OCI-M2 (cell line): Measurements from ENCODE around the gene ACTA2.

Experiments used
- DNase-seq: peaks from one replicate; lab custom pipeline; 2025; ENCODE audit not compliant: unreplicated experiment; lab: John Stamatoyannopoulos, UW

The ACTA2 gene

DNA sequence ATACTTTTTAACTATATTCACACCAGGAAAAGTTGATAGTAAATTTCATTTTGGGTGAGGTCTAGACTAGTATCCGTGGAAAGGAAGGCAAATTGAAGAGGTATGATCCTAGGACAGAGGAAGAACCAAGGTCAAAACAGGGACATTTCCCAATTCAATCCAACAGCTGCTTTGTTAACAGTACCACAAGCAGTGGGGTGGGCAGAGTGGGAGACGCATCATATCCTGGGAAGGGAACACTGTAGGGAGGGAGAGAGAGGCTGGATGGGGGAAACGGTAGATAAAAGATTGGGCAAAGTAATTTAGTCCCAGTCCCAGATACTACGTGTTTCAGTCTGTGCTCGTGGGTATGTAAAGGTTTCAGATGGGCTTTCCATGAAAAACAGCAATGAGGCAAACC lies 28.9 kb upstream of the ACTA2 start:
- DNase-seq = no peak

DNA sequence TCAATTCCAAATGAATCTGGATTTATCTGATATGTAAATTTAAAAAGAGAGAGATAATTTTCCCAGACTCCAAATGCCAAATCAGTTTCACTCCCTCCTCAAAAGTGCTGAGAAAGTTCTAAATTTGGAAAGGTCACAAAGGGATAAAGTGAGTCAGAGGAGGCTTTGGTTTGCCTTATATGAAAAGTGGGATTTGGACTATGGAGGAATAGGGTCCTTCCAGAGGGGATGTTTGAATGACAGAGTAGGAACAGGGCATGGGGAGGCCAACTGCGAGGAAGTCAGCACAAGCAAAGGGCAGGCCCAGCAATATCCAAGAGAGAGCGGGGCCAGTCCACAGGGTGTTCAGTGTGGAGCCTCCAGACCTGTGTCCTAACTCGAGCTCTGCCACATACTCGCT lies 28.2 kb upstream of the ACTA2 start:
- DNase-seq = no peak

DNA sequence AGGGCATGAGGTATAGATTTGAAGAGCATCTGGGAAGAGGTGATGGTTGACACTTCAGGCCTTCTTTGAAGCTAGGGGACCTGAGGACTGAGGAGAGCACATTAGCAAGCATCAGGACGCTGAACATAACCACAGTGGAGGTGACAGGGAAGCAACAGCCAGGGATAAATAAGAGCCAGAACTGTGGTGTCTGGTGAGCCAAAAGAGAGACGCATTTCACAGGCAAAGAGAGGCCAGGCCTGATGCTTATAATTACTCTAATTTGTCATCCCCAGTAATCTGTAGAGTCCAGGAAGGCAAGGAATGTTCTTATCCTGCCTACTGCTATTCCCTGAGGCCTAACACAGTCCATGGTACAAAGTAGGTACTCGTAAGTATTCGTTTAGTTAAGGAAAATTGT lies 27.7 kb upstream of the ACTA2 start:
- DNase-seq = no peak

DNA sequence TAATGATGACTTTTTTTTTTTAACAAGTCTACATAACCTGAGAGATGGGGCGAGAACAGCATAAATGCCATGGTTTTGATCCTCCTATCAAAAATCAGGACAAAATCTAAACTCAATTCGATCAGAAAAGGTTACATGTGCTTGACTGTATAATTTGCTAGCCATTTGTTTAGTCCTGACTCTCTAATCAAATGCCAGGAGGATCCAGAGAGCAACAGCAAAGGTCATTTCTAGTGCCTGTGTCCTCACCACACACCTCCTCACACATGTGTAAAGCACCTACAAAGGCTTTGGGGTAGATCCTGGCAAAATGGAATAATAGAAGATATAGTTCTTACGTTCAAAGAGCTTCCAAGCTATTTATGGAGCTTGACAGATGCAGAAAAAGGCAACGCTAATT lies 27.0 kb upstream of the ACTA2 start:
- no peak for DNase-seq

DNA sequence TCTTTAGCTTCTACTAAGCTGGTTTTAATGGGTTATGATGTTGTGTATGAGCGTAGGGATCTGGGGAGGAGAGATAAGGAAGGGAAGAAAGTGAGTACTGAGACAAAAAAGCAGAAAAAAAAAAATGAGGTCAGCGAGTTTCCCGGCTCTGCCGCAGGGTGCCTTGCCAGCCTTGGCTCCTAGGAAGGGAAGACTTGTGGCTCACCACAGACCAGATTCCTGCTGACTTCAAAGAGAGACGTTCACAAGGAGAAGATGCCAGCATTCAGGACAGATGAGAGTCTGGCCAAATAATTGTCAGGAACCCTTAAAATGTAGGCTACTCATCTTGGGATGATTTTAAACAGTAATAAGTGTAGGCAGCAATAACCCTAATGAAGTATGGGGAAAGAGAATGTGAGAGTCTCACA lies 26.6 kb upstream of the ACTA2 start:
- DNase-seq = peak; percentile 23

DNA sequence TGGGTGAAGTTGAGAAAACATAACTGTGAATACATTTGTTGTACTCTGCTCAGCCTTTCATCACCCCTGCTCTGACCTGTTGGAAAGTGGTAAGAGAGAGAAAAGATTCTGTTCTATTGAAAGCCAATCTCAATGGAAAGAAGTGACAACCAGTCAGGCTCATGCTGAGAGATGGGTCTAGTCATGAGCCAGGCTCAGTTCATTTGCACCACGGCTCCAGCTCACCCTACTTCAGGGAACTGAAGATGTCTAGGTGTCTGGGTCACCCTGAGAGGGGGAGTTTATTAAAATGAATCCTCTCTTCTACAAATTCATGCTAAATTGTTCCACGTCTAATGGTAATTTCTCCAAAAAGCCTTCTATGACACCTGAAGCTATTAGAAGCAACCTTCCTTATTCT lies 25.9 kb upstream of the ACTA2 start:
- no peak for DNase-seq

DNA sequence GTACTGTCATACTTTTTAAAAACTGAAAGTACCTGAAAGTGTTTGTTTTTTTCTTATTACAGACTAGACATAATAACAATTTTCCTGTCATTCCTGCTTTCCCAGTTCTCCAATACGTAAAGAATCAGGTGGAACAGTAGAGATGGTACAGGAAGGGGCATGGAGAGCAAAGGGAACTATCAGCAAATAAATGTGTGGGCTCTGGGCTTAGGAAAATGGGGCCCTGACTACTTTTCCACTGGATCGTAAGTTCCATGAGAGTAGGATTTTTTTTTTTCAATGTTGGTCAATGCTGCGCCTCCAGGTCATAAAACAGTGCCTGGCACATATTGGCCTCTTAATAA lies 22.8 kb upstream of the ACTA2 start:
- DNase-seq = no peak

DNA sequence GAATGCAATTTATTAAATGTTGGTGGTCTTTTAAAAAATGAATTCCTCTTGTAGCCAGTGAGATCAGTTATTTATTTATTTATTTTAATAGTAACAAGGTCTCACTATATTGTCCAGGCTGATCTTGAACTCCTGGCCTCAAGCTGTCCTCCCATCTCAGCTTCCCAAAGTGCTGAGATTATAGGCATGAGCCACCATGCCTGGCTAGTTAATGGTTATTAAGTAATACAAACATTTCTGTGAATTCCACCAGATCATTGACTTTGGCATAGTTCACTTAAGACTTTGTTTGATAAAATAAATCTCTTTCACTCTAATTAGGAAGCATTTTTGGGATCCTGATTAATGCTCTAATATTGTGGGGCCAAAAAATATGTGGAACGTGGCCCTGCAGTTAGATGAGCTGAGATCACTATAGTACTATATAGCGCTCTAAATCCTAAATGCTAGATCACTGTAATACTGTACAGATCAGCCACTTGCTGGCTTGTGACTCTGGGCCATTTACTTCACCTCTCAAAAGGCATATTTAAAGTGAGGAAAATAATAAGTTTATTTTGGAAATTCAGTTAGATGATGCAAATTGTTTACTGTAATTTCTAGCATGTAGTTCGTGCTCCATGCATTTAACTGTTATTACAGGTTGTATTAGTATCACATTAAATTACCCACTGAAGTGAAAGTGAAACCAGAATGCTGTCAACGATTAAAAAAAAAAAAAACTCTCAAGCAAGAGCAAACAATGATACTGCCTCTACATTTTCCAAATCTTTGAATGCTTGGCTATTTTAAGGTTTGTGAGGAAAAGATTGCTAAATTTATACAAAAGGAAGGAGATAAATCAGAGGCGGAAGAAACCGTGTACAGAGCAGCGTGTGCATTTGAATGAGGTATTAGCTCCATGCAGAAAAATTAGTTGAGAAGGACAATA lies 22.1 kb upstream of the ACTA2 start:
- DNase-seq = no peak

DNA sequence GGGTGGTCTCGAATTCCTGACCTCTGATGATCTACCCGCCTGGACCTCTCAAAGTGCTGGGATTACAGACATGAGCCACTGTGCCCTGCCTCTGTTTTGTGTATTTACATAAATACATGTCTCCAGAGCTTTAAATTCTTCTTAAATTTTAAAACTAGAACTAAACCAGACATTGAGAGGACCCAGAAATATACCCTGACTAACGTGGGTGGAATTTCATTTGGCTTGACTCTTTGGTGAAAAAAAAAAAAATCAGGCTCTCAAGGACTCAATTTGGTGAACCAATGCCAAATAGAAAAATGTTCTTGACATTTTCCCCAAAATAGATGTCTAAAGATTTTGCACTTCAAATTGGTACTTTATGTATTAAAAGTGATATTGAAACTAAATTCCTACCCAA lies 21.4 kb upstream of the ACTA2 start:
- DNase-seq = no peak

DNA sequence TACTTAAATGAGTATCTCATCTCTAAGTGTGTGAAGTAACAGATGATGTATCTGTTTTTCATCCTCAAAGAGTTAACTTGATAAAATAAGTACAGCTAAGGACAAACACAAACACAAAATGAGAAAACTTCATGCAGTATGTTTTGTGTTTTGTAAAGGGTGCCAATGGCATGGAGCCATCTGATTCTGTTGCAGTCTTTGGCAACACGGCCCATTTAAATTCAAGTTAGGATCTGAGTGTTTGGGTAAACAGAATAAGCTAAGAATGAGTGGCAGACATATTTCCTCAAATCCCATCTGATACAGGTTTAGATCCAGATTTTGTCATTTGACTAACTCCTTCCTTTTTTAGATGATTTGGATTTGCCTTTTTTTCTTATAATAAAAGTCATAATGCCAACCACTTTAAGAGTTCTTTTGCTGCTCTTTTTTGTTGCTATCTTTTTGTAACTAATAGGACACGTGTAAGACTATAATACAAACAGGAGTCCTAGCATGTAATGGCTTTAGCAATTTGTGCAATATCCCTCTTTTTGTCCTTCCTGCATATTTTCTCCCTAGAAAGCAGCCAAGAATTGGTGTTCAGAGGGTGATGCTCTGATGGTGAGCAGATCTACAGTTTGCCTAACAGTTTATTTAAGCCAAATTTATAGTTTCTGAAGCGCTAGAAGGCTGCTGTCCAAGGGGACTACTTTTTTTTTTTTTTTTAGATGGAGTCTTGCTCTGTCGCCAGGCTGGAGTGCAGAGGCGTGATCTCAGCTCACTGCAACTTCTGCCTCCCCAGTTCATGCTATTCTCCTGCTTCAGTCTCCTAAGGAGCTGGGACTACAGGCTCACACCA lies 18.9 kb upstream of the ACTA2 start:
- no peak for DNase-seq

DNA sequence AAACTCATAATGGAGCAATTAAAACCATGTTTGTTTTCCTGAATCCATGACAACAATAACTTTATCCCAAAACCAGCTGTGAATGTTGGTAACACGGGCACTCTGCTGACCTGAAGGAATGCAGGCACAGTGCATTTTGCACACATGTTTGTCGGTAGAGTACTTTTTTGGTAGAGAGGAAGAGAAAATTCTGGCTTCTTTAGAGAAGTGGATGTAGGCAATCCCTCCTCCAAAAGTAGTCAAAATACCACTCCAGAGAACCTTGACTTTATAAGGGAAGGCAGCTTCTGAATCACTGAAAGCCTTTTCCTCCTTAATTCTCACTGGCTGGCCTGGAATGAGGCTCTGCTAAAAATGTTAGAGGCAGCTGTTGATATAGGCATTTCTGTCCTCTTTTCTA lies 15.8 kb upstream of the ACTA2 start:
- no peak for DNase-seq

DNA sequence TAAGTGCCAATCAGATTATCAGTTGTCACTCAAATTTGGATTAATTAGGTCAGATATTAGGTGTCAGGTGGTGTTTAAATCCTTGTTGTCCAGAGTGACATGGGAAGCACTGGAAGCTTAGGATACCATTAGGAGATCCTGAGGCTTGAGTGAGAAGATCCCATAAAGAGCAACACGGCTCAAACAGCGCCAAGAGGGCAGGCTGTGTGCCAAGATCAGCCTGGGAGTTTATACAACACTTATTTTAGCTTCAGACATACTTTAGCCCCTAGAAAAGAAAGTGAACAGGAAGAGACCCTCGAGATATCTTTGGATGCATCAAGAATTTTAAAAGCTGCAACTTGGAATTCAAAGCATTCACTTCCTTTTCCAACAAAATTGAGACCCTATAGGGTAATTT lies 14.2 kb upstream of the ACTA2 start:
- no peak for DNase-seq

DNA sequence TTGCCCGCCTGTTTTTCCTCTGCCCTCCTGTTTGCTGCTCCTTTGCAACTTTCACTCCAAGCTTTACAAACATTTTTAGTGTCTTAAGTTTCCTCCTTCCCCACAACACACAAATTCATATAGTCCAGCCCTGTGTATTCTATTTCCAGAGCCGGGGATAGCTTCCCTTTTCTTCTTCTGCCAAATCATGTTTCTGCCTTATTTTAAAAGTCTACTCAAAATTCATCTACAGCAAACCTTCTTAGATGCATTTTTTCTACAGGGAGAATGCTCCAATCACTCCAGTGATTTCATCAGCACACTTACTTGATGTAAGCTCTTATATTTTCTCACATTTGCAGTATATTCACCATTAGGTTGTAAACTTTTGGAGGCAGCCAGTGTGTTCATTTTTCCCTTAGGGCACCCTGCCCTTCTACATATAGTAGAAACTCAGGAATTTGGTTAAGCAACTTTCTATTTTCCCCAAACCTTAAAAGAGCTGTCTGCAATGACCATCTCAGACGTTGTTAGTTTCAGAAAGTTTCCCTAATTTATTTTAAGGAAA lies 12.4 kb upstream of the ACTA2 start:
- no peak for DNase-seq

DNA sequence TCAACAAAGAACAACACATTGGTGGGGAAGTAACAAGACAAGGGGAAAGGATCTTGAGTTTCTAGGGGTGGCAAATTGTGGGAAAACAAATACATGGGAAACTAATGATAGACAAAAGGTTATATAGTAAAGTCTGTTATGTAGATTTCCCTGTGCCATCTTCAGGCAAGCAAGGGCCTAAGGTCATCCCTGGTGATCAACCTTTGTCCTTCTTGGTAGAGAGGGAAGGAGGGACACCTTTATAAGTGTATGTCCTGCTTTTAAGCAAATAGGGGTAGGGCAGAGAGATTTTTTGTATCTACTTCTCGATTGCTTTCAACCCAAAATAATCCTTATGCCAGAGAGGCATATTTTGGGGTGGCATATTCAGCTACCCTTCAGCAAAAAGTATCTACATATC lies 11.8 kb upstream of the ACTA2 start:
- no peak for DNase-seq

DNA sequence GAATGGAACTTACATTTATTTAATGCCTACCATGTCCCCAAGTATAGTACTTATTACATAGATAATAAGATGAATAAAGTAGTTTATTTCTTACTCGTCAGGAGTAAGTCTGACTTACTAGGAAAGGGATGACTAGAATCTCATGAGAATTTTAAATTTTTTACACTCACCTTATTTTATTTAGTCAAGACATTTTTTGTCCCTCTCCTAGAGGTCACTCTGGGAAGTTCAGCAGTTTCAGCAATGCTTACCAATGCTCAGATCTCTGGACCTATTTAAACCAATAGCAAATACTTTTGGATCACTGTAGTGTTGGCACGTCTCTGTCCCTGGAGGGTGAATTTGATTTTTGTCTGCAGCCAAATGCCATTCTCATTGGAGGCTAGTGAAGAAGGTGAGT lies 10.7 kb upstream of the ACTA2 start:
- DNase-seq = no peak

DNA sequence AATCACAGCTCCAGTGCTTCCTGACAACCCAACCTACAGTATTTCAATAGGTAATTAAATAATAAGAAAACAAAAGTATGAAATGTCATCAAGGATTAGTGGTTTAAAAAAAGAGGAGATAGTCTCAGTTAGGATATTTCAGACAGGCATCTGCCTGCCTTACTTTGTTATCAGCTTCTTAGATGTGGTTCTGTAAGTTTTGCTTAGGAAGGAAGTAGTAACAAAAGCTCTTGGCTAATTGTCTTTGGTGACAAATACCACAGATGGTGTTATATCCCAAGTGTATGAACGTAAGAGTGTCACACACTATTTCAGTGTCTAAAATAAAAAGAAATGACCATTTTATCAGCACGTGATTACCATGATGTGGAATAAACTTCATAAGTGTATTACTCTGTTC lies 9.8 kb upstream of the ACTA2 start:
- DNase-seq = no peak

DNA sequence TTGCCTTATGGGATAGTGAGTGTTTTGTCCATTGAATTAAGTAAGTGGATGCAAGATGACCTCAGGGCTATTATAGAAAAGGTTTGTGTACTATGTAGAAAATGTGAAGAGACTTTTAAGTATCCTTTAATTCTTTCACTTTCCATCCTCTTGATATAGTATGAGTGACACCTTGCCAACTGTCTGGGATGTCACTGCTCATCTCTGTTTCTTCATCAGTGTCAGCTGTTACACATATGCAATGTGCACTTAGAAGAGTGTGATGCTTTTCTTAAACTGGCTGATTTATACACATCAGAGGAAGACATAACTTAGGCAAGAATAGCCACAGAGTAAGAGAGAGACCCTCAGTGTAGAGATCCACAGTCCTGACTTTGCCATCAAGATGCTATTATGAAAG lies 8.7 kb upstream of the ACTA2 start:
- DNase-seq = no peak

DNA sequence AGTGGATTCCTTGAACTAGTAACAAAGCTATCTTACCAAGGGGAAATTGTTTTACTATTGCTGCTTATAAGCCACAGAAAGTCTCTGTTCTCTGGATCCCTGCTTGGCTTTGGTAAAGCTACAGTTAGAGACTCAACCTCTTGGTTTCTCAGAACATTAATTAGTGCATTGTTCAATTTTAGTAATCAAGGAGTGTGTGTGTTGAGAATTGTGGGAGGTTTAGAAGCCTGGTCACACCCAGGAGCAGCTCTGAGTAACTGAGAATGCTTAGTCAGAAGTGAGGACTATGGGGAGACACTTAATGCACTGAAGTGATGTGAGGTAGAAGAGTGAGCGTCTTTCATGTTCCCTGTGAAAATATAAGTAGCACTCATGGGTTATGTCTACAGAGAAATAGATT lies 8.2 kb upstream of the ACTA2 start:
- no peak for DNase-seq

DNA sequence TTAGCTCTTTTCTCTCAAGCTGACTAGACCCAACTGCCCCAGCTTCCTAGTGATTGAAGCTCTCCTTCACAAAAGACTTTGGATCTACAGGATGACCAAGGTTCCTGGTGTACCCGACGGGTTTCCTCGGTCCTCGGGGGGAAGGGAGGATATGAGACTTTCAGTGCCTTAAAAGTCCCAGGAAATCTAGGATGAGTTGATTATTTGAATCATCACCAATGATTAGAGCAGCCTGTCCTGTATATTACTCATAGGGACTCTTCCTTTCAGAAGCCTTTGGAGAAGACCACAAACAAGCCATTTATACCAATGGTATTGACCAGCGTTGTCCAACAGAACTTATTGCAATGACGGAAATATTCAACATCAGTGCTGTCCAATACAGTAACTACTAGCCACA lies 6.1 kb upstream of the ACTA2 start:
- DNase-seq = no peak

DNA sequence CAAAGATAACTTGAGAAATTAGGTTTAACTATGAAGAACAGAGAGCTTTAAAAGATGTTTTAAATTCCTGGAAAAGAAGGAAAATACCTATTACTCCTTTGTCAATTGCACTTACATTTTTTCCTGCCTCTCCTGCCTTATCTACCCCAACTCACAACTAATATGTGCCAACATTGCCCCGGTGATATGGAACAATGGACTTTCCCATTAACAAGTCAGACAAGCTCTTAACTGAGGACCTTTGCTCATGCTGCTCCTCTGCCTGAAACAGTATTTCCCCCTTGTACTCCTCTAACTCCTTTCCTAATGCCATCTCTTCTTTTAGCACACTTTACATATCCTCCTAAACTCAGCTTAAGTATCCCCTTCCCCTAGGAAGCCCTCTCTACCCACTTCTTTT lies 4.8 kb upstream of the ACTA2 start:
- DNase-seq = no peak

DNA sequence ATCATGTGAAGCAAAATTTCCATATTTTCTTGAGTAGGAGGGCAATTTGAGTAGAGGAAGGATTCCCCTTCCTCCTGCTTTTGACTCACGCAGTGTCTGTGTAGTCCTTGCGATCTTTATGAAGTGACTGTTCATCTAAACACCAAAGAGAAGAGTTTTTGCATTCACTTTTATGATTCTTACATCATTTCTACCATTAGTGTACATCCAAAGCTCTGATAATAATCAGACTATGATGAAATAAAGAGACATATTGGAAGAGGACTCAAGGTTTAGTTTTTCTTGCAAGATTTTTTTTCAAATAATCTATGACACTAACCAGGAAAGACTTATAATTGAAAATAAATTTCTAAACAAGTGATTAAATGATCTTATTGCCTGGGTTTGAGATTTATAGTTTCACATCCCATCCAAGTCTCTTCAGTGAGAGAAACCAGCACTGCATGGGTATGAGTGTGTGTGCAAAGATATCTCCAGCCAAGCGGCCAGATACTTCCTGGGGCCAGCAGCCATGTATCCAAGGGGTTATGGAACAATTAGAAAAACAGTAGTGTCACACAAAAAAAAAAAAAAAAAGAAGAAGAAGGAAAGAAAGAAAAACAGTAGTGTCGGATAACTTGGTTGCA lies 2.0 kb upstream of the ACTA2 start:
- DNase-seq = no peak

DNA sequence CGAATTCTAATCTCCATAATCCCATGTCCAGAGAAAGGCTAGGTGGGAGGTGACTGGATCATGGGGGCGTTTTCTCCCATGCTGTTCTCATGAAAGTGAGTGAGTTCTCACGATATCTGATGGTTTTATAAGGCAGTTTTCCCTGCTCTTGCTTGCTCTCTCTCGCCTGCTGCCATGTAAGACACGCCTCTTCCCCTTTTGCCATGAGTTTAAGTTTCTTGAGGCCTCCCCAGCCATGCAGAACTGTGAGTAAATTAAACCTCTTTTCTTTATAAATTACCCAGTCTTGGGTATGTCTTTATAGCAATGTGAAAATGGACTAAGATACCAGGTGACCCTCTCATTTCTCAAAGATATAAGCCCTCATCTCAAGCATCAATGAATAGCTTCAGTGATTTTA lies 1.1 kb upstream of the ACTA2 start:
- DNase-seq = no peak
